ENCODE measurements around the gene RNLS. TPM values are rescaled to one million over a fixed set of nuclear protein-coding genes. Genes with fewer than 3 reads are reported as not detected.

RNLS gene
- total and polyA plus RNA-seq, 3 donors from 2014 or later = 13.0 to 27.4 (median 27.1) TPM

DNA sequence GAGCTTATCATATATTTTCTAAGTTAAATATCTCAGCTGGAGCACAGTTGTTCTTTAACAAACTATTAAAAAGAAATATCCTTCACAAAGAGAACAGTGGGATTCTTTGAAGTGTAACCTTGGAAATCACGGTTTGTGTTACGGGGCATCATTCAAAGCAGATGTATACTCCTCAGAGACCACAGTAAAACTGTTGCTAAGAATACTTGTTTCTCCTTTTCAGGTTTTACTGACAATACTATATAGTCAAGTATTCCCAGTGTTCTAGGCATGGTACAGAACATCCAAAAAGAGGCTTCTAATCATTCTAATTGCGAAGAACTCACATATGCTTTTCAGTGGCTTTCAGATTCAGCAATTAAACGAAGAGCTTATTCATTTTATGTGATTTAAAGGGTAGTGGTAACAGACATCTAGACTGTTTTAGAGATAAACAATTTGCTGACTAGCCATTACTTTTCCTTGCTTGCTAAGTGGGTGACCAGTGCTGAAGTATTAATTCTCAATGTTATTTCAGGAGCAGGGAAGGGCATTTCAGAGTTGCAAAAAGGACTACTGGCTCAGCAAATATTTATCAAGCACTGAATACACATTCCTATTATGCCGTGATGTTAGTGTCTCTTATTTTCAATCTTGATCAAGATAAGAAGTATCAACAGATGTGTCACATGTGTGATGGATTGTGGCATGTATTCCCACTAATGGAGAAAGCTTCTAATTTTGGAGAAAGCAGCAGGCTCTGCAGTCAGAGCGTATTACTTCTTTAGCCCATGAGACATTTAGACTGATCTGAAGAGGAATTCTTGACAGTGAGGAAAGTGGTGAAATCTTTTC is 236.8 kb downstream of the RNLS start:
- DNase-seq = no peak
- WGBS, 2 donors = 49 to 60% methylated on average over 6 of the region's 6 CpGs
- Histone ChIP-seq H3K4me3 (no peak overlapping the region), H3K27me3 (no peaks in the 10 kb centered on the region), H3K4me1 (no peaks in the 10 kb centered on the region), H3K9me3 (no peaks in the 10 kb centered on the region), H3K36me3 (ENCODE audit: low read depth, missing control alignments) (no peaks in the 10 kb centered on the region), H3K27ac (no peak overlapping the region)
- intact Hi-C loops (cut with DNase I; ENCODE audit: low total_unique reads) = no loop called here
- no peak for TF ChIP-seq POLR2A (IDR thresholded peaks at IDR 0.05)
- TF ChIP-seq, protein P1, sequence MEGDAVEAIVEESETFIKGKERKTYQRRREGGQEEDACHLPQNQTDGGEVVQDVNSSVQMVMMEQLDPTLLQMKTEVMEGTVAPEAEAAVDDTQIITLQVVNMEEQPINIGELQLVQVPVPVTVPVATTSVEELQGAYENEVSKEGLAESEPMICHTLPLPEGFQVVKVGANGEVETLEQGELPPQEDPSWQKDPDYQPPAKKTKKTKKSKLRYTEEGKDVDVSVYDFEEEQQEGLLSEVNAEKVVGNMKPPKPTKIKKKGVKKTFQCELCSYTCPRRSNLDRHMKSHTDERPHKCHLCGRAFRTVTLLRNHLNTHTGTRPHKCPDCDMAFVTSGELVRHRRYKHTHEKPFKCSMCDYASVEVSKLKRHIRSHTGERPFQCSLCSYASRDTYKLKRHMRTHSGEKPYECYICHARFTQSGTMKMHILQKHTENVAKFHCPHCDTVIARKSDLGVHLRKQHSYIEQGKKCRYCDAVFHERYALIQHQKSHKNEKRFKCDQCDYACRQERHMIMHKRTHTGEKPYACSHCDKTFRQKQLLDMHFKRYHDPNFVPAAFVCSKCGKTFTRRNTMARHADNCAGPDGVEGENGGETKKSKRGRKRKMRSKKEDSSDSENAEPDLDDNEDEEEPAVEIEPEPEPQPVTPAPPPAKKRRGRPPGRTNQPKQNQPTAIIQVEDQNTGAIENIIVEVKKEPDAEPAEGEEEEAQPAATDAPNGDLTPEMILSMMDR (IDR thresholded peaks at IDR 0.05) = no peak

DNA sequence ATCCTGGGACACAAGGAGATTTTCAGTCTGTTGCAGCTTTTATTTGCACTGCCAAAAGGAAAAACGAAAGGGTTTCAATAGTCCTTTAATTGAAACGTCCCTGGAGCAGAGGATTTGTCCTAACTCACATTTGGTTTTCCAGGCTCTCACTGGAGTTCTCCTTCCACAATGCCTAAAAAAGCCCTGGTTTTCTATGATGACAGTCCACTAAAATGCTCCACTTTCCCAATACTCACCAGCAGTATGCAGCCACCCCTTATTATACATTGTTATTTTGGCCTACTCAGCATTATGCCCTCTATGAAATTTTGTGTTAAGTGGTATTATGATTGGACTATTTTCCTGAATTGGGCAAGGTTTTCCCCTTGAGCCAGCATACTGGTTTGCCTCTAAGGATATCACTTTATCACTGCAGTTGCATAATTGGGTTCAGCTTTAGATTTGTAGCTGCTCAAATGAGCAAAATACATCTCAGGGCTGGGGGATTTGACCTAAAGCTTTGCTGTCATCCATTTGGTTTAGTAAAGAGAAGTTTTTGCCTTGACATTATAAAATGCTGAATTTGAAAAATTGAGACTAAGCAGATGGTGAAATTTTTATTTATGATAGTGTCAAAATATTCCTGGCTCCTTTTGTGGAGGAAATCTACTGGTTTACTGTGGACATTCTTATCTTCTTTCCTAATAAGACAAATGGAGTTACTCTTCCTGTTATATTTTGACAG is 239.2 kb downstream of the RNLS start:
- DNase-seq = no peak
- no peaks in the 10 kb centered on the region for H3K4me1 ChIP-seq
- no peaks in the 10 kb centered on the region for H3K36me3 ChIP-seq (ENCODE audit: low read depth, missing control alignments)
- TF ChIP-seq POLR2A (IDR thresholded peaks at IDR 0.05) = no peak
- TF ChIP-seq, protein P1 (IDR thresholded peaks at IDR 0.05) = no peak
- intact Hi-C loops (cut with DNase I; ENCODE audit: low total_unique reads) = no loop called here
- peak overlapping the region in 1 of 2 donors; percentile 47 for H3K27ac ChIP-seq
- H3K9me3 ChIP-seq = no peaks in the 10 kb centered on the region
- 53 to 56% methylated on average over 2 of the region's 2 CpGs for WGBS, 2 donors
- H3K4me3 ChIP-seq = no peak overlapping the region
- no peaks in the 10 kb centered on the region for H3K27me3 ChIP-seq

DNA sequence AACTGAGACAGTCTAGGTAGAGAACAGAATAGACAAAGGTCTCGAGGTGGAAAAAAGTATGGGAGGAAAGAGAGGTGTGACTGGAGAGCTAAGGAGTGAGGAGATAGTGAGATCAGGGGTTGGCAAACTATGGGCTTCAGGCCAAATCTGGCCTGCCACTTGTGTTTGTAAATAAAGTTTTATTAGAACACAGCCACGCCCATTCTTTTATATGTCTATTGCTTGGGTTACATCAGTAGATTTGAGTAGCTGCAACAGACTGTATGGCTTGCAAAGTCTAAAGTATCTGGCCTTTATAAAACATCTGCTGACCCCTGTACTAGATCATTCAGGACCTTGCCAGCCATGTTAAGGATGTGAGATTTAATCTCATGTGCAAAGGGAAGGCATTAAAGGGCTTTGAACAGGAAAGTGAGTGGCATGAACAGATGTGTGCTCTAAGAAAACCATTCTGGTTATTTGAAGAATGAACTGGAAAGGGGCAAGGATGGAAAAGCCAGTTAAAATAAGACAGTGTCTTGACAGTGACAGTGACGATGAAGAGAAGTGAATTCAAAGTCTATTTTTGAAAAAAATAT is 240.3 kb downstream of the RNLS start:
- Histone ChIP-seq H3K27ac (no peak overlapping the region), H3K4me1 (no peaks in the 10 kb centered on the region), H3K4me3 (no peak overlapping the region), H3K27me3 (no peaks in the 10 kb centered on the region), H3K36me3 (ENCODE audit: low read depth, missing control alignments) (no peaks in the 10 kb centered on the region), H3K9me3 (no peaks in the 10 kb centered on the region)
- intact Hi-C loops (cut with DNase I; ENCODE audit: low total_unique reads) = no loop called here
- 91 to 96% methylated on average over 3 of the region's 3 CpGs for WGBS, 2 donors
- TF ChIP-seq POLR2A (IDR thresholded peaks at IDR 0.05) = no peak
- TF ChIP-seq, protein P1 (IDR thresholded peaks at IDR 0.05) = no peak
- DNase-seq = no peak

DNA sequence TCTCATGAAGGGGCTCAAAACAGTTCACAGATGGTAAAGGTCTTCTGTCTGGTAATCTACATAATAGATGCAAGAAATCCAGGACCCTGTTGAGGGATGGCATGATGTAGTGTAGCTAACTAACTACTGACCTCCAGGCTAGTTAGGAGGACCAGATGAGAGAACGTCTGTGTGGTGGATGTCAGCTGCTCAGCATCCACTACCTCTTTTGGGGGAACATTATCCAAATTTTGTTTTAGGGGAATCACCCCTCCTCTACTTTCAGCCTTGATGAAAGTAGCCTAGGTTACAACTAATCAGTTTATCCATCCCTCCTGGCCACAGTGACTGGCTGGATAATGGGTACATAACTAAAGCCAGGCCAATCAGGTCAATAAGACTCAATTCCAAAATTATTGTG is 246.0 kb downstream of the RNLS start:
- Histone ChIP-seq H3K9me3 (no peaks in the 10 kb centered on the region), H3K27ac (no peak overlapping the region), H3K27me3 (no peaks in the 10 kb centered on the region), H3K36me3 (ENCODE audit: low read depth, missing control alignments) (no peaks in the 10 kb centered on the region), H3K4me3 (no peak overlapping the region), H3K4me1 (no peaks in the 10 kb centered on the region)
- 82 to 92% methylated on average over 1 of the region's 1 CpG for WGBS, 2 donors
- intact Hi-C loops (cut with DNase I; ENCODE audit: low total_unique reads) = no loop called here
- TF ChIP-seq POLR2A (IDR thresholded peaks at IDR 0.05) = no peak
- TF ChIP-seq, protein P1 (IDR thresholded peaks at IDR 0.05) = no peak
- no peak for DNase-seq

All from testis (tissue), 3 donors.